ENCODE results near the gene OR51T1. TPM values are rescaled to one million over a fixed set of nuclear protein-coding genes. Genes with fewer than 3 reads are reported as not detected.

OR51T1 gene
- total and polyA plus RNA-seq, 2 experiments from 2014 or later = not detected

- Histone ChIP-seq H3K4me2 (ENCODE audit: unreplicated experiment) (no peak overlapping the region), H3K79me2 (ENCODE audit: insufficient read depth) (no peaks in the 10 kb centered on the region), H3F3A (ENCODE audit: insufficient read depth) (peaks cover 12% of the 10 kb centered on the region), H3K27ac (no peak overlapping the region), H3K9me2 (ENCODE audit: insufficient read depth) (peaks cover 4% of the 10 kb centered on the region; the same call in 1 of the 2 replicates), H2AFZ (no peak overlapping the region), H4K20me1 (ENCODE audit: insufficient read depth) (no peaks in the 10 kb centered on the region), H3K9me3 (ENCODE audit: low read depth) (no peaks in the 10 kb centered on the region), H3K4me1 (ENCODE audit: insufficient read depth) (no peaks in the 10 kb centered on the region), H3K4me3 (no peak overlapping the region), H3K27me3 (replicated peaks; ENCODE audit: insufficient read depth) (no peaks in the 10 kb centered on the region), H3K9ac (no peak overlapping the region), H3K36me3 (ENCODE audit: low read depth) (no peaks in the 10 kb centered on the region)
- in situ Hi-C loops (cut with MboI) = no loop called here
- TF ChIP-seq EZH2 (IDR thresholded peaks at IDR 0.05; ENCODE audit: insufficient read depth, poor library complexity, severe bottlenecking) (no peak), EZH2phosphoT487 (IDR thresholded peaks at IDR 0.05; ENCODE audit: insufficient read depth, low read depth) (no peak)
- WGBS, 2 experiments (ENCODE audit: low coverage in 1 of 2, low lambda C conversion rate in 2 of 2, missing lambda C conversion rate in 2 of 2) = 63 to 71% methylated on average over 1 of the region's 1 CpG
- peak; percentile 90 for DNase-seq
These were observed 10.4 kb downstream of the OR51T1 start for GRCh38 chr11:4891996-4892640.

GRCh38 chr11:4903484-4903883, 21.8 kb downstream of the OR51T1 start, which contains the start of gene OR51A7:
TSS of gene OR51A7 (plus strand) at chr11:4903783. CDS start at chr11:4907370, 3,587 bp downstream.
- H3K9me3 ChIP-seq (ENCODE audit: low read depth) = no peaks in the 10 kb centered on the region
- in situ Hi-C loops (cut with MboI) = no loop called here
- no peaks in the 10 kb centered on the region for H3K79me2 ChIP-seq (ENCODE audit: insufficient read depth)

GRCh38 chr11:4916581-4916980, 34.9 kb downstream of the OR51T1 start:
- Histone ChIP-seq H3K4me2 (ENCODE audit: unreplicated experiment) (no peak overlapping the region), H3K4me3 (no peak overlapping the region), H3K36me3 (ENCODE audit: low read depth) (no peaks in the 10 kb centered on the region), H3K9me2 (ENCODE audit: insufficient read depth) (no peaks in the 10 kb centered on the region), H3K27me3 (replicated peaks; ENCODE audit: insufficient read depth) (no peaks in the 10 kb centered on the region), H3K9ac (no peak overlapping the region), H3F3A (ENCODE audit: insufficient read depth) (no peaks in the 10 kb centered on the region), H2AFZ (no peak overlapping the region), H3K9me3 (ENCODE audit: low read depth) (no peaks in the 10 kb centered on the region), H3K4me1 (ENCODE audit: insufficient read depth) (no peaks in the 10 kb centered on the region), H3K27ac (no peak overlapping the region), H4K20me1 (ENCODE audit: insufficient read depth) (no peaks in the 10 kb centered on the region), H3K79me2 (ENCODE audit: insufficient read depth) (no peaks in the 10 kb centered on the region)
- in situ Hi-C loops (cut with MboI) = no loop called here
- TF ChIP-seq EZH2 (IDR thresholded peaks at IDR 0.05; ENCODE audit: insufficient read depth, poor library complexity, severe bottlenecking) (no peak), EZH2phosphoT487 (IDR thresholded peaks at IDR 0.05; ENCODE audit: insufficient read depth, low read depth) (no peak)
- no peak for DNase-seq

More at GRCh38 chr11:4903484-4903883, 21.8 kb downstream of the OR51T1 start, which contains the start of gene OR51A7:
- TF ChIP-seq EZH2phosphoT487 (IDR thresholded peaks at IDR 0.05; ENCODE audit: insufficient read depth, low read depth) = no peak
- TF ChIP-seq EZH2 (IDR thresholded peaks at IDR 0.05; ENCODE audit: insufficient read depth, poor library complexity, severe bottlenecking) = no peak
- Histone ChIP-seq H3K9ac (no peak within 1 kb of the TSS), H3K27me3 (replicated peaks; ENCODE audit: insufficient read depth) (no peaks in the 10 kb centered on the region), H3K9me2 (ENCODE audit: insufficient read depth) (no peaks in the 10 kb centered on the region), H3K4me3 (no peak within 1 kb of the TSS), H3K36me3 (ENCODE audit: low read depth) (no peaks in the 10 kb centered on the region), H3K4me1 (ENCODE audit: insufficient read depth) (no peaks in the 10 kb centered on the region), H3K4me2 (ENCODE audit: unreplicated experiment) (no peak within 1 kb of the TSS), H3F3A (ENCODE audit: insufficient read depth) (no peaks in the 10 kb centered on the region), H2AFZ (no peak within 1 kb of the TSS), H4K20me1 (ENCODE audit: insufficient read depth) (no peaks in the 10 kb centered on the region), H3K27ac (no peak within 1 kb of the TSS)
- no peak for DNase-seq

GRCh38 chr11:4919250-4919649, 37.5 kb downstream of the OR51T1 start, which contains the start of gene OR51G2:
TSS of gene OR51G2 (minus strand) at chr11:4919350. CDS start at chr11:4915663, 3,687 bp downstream.
- Histone ChIP-seq H3K9ac (no peak within 1 kb of the TSS), H3K36me3 (ENCODE audit: low read depth) (no peaks in the 10 kb centered on the region), H3K79me2 (ENCODE audit: insufficient read depth) (no peaks in the 10 kb centered on the region), H3K27me3 (replicated peaks; ENCODE audit: insufficient read depth) (no peaks in the 10 kb centered on the region), H3K4me1 (ENCODE audit: insufficient read depth) (no peaks in the 10 kb centered on the region), H4K20me1 (ENCODE audit: insufficient read depth) (no peaks in the 10 kb centered on the region), H2AFZ (no peak within 1 kb of the TSS), H3K27ac (no peak within 1 kb of the TSS), H3K4me3 (no peak within 1 kb of the TSS), H3K9me2 (ENCODE audit: insufficient read depth) (no peaks in the 10 kb centered on the region), H3K9me3 (ENCODE audit: low read depth) (no peaks in the 10 kb centered on the region), H3F3A (ENCODE audit: insufficient read depth) (no peaks in the 10 kb centered on the region), H3K4me2 (ENCODE audit: unreplicated experiment) (no peak within 1 kb of the TSS)
- DNase-seq = no peak
- TF ChIP-seq EZH2 (IDR thresholded peaks at IDR 0.05; ENCODE audit: insufficient read depth, poor library complexity, severe bottlenecking) = no peak
- no peak for TF ChIP-seq EZH2phosphoT487 (IDR thresholded peaks at IDR 0.05; ENCODE audit: insufficient read depth, low read depth)
- WGBS, 2 experiments (ENCODE audit: low coverage in 1 of 2, low lambda C conversion rate in 2 of 2, missing lambda C conversion rate in 2 of 2) = 9 to 13% methylated on average over 4 of the region's 4 CpGs
- in situ Hi-C loops (cut with MboI) = no loop called here

All from GM23248 (cell line).